Activated T-cell treated with anti-CD3 and anti-CD28 coated beads, Interleukin-2, amount 50 U/mL, for 24 hours (primary cell): ENCODE data around the gene MPO.

Source experiments
- DNase-seq: peaks from one replicate; pipeline ENCODE4 v3.0.0-alpha.2; 2020
- H3K27ac Mint-ChIP-seq: 2 replicates; pipeline ENCODE4 v1.8.0; 2020; ENCODE audit warnings: mild to moderate bottlenecking, mixed read lengths
- H3K27me3 Mint-ChIP-seq: 2 replicates; pipeline ENCODE4 v1.8.0; 2020; ENCODE audit warnings: mixed read lengths
- H3K36me3 Mint-ChIP-seq: 2 replicates; pipeline ENCODE4 v1.8.0; 2020; ENCODE audit warnings: low read depth, mixed read lengths
- H3K4me1 Mint-ChIP-seq: 2 replicates; pipeline ENCODE4 v1.8.0; 2020; ENCODE audit warnings: low read depth, mixed read lengths
- H3K4me3 Mint-ChIP-seq: 2 replicates; pipeline ENCODE4 v1.8.0; 2020; ENCODE audit warnings: mild to moderate bottlenecking, moderate library complexity, mixed read lengths
- H3K9me3 Mint-ChIP-seq: 2 replicates; pipeline ENCODE4 v1.8.0; 2020; ENCODE audit warnings: mixed read lengths

Gene MPO

GRCh38 chr17:58322581-58323185 lies 41.9 kb upstream of the MPO start:
- Mint-ChIP-seq H3K4me3 (peak overlapping the region; percentile 40), H3K36me3 (peaks cover 49% of the 10 kb centered on the region), H3K9me3 (no peaks in the 10 kb centered on the region), H3K27ac (peak overlapping the region; percentile 91), H3K27me3 (no peaks in the 10 kb centered on the region), H3K4me1 (peaks cover 53% of the 10 kb centered on the region)
- DNase-seq: no peak

DNA sequence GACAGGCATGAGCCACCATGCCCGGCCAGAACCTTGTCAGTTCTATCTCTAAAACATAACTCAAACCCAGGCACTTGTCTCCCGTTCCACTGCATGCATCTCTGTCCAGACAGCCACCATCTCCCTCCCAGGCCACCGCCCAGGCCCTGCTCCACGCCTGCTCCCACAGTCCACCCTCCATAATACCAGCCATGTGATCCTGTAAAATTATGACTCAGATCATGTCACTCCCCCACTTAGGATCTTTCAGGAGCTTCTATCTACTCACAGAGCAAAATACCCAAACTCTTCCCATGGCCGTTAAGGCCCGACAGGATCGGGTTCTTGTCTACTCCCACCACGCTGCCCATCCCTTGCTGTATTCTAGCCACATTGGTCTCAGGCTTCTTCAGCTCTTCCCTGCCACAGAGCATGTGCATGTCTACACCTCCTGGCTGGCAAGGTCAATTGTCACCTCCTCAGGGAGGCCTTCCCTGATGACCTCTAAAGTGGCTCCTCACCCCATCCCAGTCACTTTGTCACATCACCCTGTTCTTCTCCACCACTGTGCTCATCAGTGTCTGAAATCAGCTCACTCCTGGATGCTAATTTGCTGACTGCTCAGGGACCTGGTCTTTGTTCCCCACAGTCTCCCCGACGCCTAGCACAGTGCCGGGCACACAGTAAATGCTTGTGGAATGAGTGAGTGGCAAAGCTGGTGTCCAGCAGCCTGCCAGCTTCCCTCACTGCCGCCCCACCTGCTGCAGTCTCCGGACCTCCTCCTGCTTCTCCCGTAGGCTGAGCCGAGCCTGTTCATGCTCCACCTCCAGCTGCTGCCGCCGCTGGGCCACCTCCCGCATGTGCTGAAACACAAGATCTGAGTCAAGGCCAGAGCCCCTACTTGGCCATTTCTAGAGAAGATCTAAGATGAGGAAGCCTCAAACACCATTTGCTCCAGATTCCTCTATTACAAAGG lies 41.1 kb upstream of the MPO start:
- H3K4me3 Mint-ChIP-seq: peak overlapping the region; percentile 40
- H3K27ac Mint-ChIP-seq: peak overlapping the region; percentile 91

DNA sequence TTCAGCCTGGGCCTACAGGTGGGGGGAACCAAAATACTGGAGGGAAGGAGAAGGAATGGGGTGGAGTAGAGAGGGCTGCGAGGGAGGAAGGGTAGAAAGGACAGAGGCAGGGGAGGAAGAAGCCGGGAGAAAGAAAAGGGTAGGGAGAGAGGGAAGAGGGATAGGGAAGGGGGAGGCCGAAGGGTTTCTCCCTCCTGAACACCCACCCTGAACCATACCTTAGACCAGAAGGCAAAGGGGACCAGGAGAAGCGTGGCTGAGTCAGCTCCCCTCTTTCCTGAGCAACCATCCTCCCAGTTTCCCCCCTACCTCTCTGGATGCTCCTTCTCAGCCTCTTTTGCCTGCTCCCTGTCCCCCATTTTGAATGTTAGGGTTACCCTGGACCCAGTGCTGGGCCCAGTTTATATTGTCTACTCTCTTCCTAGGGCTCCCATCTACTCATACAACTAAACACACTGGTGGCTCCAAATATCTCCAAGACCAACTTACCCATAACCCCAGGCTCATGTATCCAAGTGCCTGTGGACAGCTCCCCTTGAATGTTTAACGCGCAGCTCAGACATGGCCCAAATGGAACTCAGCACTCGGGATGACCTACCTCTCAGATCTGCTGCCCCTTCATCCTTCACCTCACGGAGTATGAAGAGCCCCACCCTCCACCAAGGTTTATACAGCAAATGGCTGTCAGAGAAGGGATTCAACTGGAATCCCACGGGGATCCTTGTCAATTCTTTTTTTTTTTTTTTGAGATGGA lies 40.0 kb upstream of the MPO start:
- peak; percentile 26 for DNase-seq
- peaks cover 43% of the 10 kb centered on the region for H3K4me1 Mint-ChIP-seq
- H3K27ac Mint-ChIP-seq: peak overlapping the region; percentile 91
- peak overlapping the region; percentile 4 for H3K4me3 Mint-ChIP-seq
- no peaks in the 10 kb centered on the region for H3K27me3 Mint-ChIP-seq
- H3K36me3 Mint-ChIP-seq: peaks cover 55% of the 10 kb centered on the region
- H3K9me3 Mint-ChIP-seq: no peaks in the 10 kb centered on the region

More for the DNA sequence above, 41.1 kb upstream of the MPO start:
- Mint-ChIP-seq H3K4me1 (peaks cover 52% of the 10 kb centered on the region), H3K36me3 (peaks cover 55% of the 10 kb centered on the region), H3K27me3 (no peaks in the 10 kb centered on the region), H3K9me3 (no peaks in the 10 kb centered on the region)
- DNase-seq: peak; percentile 25

DNA sequence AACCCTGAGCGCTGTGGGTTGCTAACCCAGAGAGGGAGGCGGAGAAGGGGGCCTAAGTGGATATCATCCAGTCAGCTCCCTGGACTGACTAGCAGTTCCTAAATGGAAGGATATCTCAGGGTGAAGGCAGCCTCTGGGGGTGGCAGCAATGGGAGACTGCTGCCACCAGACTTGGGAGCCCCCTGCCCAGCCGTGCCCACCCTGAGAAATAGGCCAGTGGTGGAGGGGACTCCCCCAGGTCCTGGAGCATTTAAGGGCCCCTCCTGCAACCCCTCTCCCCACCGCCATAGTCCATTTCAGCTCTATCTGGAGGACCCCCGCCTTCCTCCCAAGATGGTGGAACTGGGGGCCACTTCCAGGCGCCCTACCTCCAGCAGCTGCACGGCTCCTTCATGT lies 39.4 kb upstream of the MPO start:
- Mint-ChIP-seq H3K27me3 (no peaks in the 10 kb centered on the region), H3K4me1 (peaks cover 37% of the 10 kb centered on the region), H3K36me3 (peaks cover 60% of the 10 kb centered on the region), H3K9me3 (no peaks in the 10 kb centered on the region), H3K27ac (peak overlapping the region; percentile 91), H3K4me3 (peak overlapping the region; percentile 31)
- no peak for DNase-seq

DNA sequence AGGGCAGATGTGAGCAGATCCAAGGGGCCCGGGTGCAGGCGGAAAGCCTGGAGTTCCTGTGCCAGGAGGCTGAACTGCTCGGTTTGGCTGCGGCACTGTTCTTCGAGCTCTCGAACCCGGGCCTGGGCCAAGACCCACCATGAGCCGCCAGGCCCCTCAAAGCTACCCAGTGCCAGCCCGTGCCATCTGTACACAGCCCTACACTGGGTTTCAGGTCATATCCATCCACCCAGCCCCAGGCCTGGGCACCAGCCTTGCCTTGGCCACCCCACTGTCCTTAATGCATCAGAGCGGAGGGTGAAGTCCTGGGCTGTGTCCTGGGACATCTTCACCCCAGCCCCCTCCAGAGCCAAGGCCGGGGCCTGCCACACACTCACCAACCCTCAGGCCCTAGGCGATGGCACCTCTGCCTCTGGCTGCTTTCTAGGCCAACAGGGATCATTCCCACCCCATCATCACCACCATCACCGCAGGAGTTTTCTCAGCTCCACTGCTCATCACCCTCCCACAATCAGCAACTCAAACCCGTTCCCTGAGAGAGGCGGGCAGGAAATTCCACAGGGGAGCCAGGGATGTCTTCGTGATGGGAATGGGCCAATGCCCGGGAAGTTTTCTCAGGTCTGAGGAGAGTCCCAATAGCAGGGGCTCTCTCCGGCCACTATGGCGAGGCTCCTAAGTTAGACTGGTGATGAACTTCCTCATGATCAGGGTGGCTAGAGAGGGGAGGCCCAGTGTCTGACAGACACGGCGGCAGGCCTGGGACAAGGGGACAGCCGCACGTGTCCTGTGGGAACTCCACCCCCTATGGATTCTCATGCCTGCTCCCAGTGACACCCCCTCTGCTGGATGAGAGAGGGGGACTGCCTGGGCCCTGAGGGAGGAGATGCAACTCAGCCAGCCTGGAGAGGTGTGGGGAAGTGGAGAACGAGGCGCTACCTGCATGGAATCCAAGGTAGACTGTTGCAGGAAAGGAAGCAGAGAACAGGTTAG lies 38.7 kb upstream of the MPO start:
- peaks cover 66% of the 10 kb centered on the region for H3K36me3 Mint-ChIP-seq
- H3K4me3 Mint-ChIP-seq: peak overlapping the region; percentile 31
- peaks cover 34% of the 10 kb centered on the region for H3K4me1 Mint-ChIP-seq
- H3K27ac Mint-ChIP-seq: peak overlapping the region; percentile 91
- H3K27me3 Mint-ChIP-seq: no peaks in the 10 kb centered on the region
- DNase-seq: peak; percentile 33
- no peaks in the 10 kb centered on the region for H3K9me3 Mint-ChIP-seq

DNA sequence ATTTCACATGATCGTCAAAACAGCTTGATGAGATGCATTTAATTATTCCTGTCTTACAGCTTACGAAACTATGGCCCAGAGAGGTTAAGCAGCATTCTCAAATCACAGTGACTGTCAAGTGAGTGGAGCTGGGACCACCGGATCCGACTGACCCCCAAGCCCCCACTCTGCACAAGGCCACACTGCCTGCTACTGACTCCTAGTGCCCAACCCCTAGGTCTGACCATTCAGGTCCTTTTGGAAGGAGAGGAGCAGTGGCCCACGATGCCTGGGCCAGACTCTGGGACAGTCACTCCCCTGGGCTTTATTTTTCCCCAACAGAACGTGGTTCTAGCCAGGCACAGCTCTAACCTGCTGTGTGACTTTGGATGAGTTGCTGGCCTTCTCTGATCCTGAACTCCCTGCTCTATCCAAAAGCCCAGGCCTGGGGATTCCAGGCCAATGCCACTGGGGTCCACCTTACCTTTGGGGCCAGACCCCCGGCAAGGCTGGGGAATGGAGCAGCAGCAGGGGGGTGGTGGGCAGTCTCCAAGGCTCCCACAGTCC lies 38.0 kb upstream of the MPO start:
- Mint-ChIP-seq H3K36me3 (peaks cover 69% of the 10 kb centered on the region), H3K27ac (peak overlapping the region; percentile 91), H3K4me3 (peak overlapping the region; percentile 12), H3K27me3 (no peaks in the 10 kb centered on the region), H3K9me3 (no peaks in the 10 kb centered on the region), H3K4me1 (peaks cover 34% of the 10 kb centered on the region)
- no peak for DNase-seq

DNA sequence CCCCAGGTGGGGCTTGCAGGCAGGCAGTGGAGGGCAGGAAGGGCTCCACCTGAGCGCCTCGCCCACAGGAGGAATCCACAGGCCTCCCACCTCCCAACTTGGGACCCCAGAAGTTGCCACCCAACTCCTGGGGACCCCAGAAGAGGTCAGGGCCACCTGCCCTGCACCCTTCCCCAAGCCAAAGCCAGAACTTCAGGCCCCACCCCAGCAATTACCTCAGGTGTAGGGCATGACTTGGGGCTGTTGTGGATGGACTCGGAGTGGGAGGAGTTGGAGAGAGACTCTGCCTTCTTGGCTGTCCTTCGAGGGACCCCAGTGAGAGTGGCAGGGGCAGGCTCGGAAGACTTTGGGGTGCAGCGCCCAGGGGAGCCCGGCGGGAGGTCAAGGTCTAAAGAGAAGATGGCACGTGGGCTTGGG lies 37.3 kb upstream of the MPO start:
- H3K9me3 Mint-ChIP-seq: no peaks in the 10 kb centered on the region
- peaks cover 65% of the 10 kb centered on the region for H3K36me3 Mint-ChIP-seq
- H3K27ac Mint-ChIP-seq: peak overlapping the region; percentile 91
- peak; percentile 35 for DNase-seq
- peaks cover 32% of the 10 kb centered on the region for H3K4me1 Mint-ChIP-seq
- peak overlapping the region; percentile 12 for H3K4me3 Mint-ChIP-seq
- H3K27me3 Mint-ChIP-seq: no peaks in the 10 kb centered on the region

- Mint-ChIP-seq H3K27ac (peak overlapping the region; percentile 91), H3K36me3 (peaks cover 65% of the 10 kb centered on the region), H3K9me3 (no peaks in the 10 kb centered on the region), H3K4me1 (peaks cover 32% of the 10 kb centered on the region), H3K27me3 (no peaks in the 10 kb centered on the region), H3K4me3 (peak overlapping the region; percentile 44)
- peak; percentile 78 for DNase-seq
Observed at GRCh38 chr17:58317421-58318064, 36.8 kb upstream of the MPO start.

GRCh38 chr17:58316260-58316960 lies 35.7 kb upstream of the MPO start:
- Mint-ChIP-seq H3K4me3 (no peak overlapping the region), H3K27me3 (no peaks in the 10 kb centered on the region), H3K36me3 (peaks cover 56% of the 10 kb centered on the region), H3K4me1 (peaks cover 27% of the 10 kb centered on the region), H3K27ac (peak overlapping the region; percentile 91), H3K9me3 (no peaks in the 10 kb centered on the region)
- peak; percentile 28 for DNase-seq

GRCh38 chr17:58315750-58316149 lies 35.0 kb upstream of the MPO start:
- peaks cover 24% of the 10 kb centered on the region for H3K4me1 Mint-ChIP-seq
- H3K36me3 Mint-ChIP-seq: peaks cover 50% of the 10 kb centered on the region
- no peaks in the 10 kb centered on the region for H3K9me3 Mint-ChIP-seq
- peak overlapping the region; percentile 66 for H3K27ac Mint-ChIP-seq
- no peak for DNase-seq
- H3K27me3 Mint-ChIP-seq: no peaks in the 10 kb centered on the region
- H3K4me3 Mint-ChIP-seq: no peak overlapping the region

GRCh38 chr17:58315281-58315711 lies 34.6 kb upstream of the MPO start:
- DNase-seq: no peak
- Mint-ChIP-seq H3K4me1 (peaks cover 24% of the 10 kb centered on the region), H3K27me3 (no peaks in the 10 kb centered on the region), H3K4me3 (no peak overlapping the region), H3K36me3 (peaks cover 49% of the 10 kb centered on the region), H3K27ac (peak overlapping the region; percentile 66), H3K9me3 (no peaks in the 10 kb centered on the region)

- Mint-ChIP-seq H3K4me3 (no peak overlapping the region), H3K4me1 (peaks cover 22% of the 10 kb centered on the region), H3K27ac (peak overlapping the region; percentile 50), H3K27me3 (no peaks in the 10 kb centered on the region), H3K36me3 (peaks cover 50% of the 10 kb centered on the region), H3K9me3 (no peaks in the 10 kb centered on the region)
- no peak for DNase-seq
Observed at GRCh38 chr17:58314706-58315015, 33.9 kb upstream of the MPO start.
